K562 (cell line): ENCODE results near the gene CNPPD1. TPM values are rescaled to one million over a fixed set of nuclear protein-coding genes. Genes with fewer than 3 reads are reported as not detected.

ENCODE experiments used
- AFF1 ChIP-seq, 2 experiments: fragments of 450-650 bp; IDR thresholded peaks; 2 replicates each; pipeline ENCODE4 v1.6.1; 2018; ENCODE audit warnings: mild to moderate bottlenecking in 2 of 2, low read depth in 1 of 2; ENCODE audit not compliant: partially characterized antibody in 2 of 2
- CBX1 ChIP-seq: sonication (generic); IDR thresholded peaks from 2 replicates; pipeline ENCODE4 v1.6.1; 2016; ENCODE audit warnings: antibody characterized with exemption, low read depth, mild to moderate bottlenecking
- FOS ChIP-seq: IDR thresholded peaks from 3 replicates; pipeline ENCODE4 v1.6.1; 2011; ENCODE audit not compliant: insufficient read length; ENCODE audit errors: extremely low read depth
- FOXP1 ChIP-seq: sonication (generic); formaldehyde crosslinking; IDR thresholded peaks from 2 replicates; pipeline ENCODE4 v1.8.0; 2022; ENCODE audit warnings: mild to moderate bottlenecking, missing genetic modification reagents
- GATAD2B ChIP-seq: fragments of 450-650 bp; IDR thresholded peaks from 2 replicates; pipeline ENCODE4 v1.6.1; 2017; ENCODE audit warnings: mild to moderate bottlenecking, borderline replicate concordance
- LEF1 ChIP-seq: fragments of 450-650 bp; IDR thresholded peaks from 2 replicates; pipeline ENCODE4 v1.6.1; 2016; ENCODE audit warnings: mild to moderate bottlenecking
- MAFF ChIP-seq: IDR thresholded peaks from 2 replicates; pipeline ENCODE4 v1.6.1; 2012; ENCODE audit warnings: low read length, improper control_type of control experiment
- MYC ChIP-seq, 2 experiments: fragments of 250-450 bp in 1 of 2; sonication (Bioruptor Pico) in 1 of 2; IDR thresholded peaks; 2 replicates each; pipeline versions ENCODE4 v1.5.1 to v1.6.1; 2012 to 2021; ENCODE audit warnings: low read depth in 2 of 2, borderline replicate concordance in 1 of 2, improper control_type of control experiment in 1 of 2, low read length in 1 of 2, mild to moderate bottlenecking in 1 of 2, moderate library complexity in 1 of 2
- PHF20 ChIP-seq: fragments of 450-650 bp; IDR thresholded peaks from 2 replicates; pipeline ENCODE4 v1.6.1; 2018; ENCODE audit not compliant: partially characterized antibody
- POLR2H ChIP-seq: IDR thresholded peaks from 2 replicates; pipeline ENCODE4 v1.6.1; 2016; ENCODE audit warnings: missing genetic modification characterization, low read depth, mild to moderate bottlenecking, control low read depth, missing compliant biosample characterization, moderate library complexity
- SIN3A ChIP-seq, 2 experiments: fragments of 150-350 bp in 1 of 2; IDR thresholded peaks; 2 replicates each; pipeline ENCODE4 v1.6.1; 2011 to 2016; ENCODE audit warnings: borderline replicate concordance in 2 of 2, low read depth in 2 of 2, low read length in 2 of 2, mild to moderate bottlenecking in 2 of 2, moderate library complexity in 2 of 2; ENCODE audit not compliant: control insufficient read depth in 1 of 2
- SUPT5H ChIP-seq: fragments of 450-650 bp; IDR thresholded peaks from 2 replicates; pipeline ENCODE4 v1.6.1; 2016
- ZNF586 ChIP-seq: fragments of 450-650 bp; formaldehyde crosslinking; conservative IDR thresholded peaks from 2 replicates; pipeline ENCODE4 v1.4.0; 2020; ENCODE audit warnings: mild to moderate bottlenecking, moderate library complexity
- polyA plus RNA-seq, 8 experiments: library from polyadenylated mRNA; depleted of rRNA in 4 of 8; stranded (reverse) in 5 of 8; unstranded in 3 of 8; fragments of >200 nt; fragmentation: Nextera tagmentation in 2 of 8; fragmentation: Illumina TruSeq in 1 of 8; extraction: Ambion mirVana in 2 of 8; extraction: Trizol in 1 of 8; gene quantifications; 2 replicates each; pipeline versions ENCODE4 v1.2.1 to v1.2.3, GENCODE V29; 2011 to 2014; ENCODE audit warnings: inconsistent platforms in 1 of 8, missing spikeins in 1 of 8
- total RNA-seq, 7 experiments: library from RNA; depleted of rRNA in 6 of 7; stranded (reverse); fragments of >200 nt in 6 of 7; fragmentation: Illumina TruSeq in 2 of 7; extraction: Trizol in 2 of 7; gene quantifications; 2 replicates each; pipeline versions ENCODE4 v1.2.1 to v1.2.3, GENCODE V29; 2011 to 2021; ENCODE audit warnings: low replicate concordance in 1 of 7
- TF ChIP-seq, protein P1 (sequence below), 2 experiments: fragments of 450-650 bp in 1 of 2; sonication (generic) in 1 of 2; formaldehyde crosslinking in 1 of 2; IDR thresholded peaks in 1 of 2; conservative IDR thresholded peaks in 1 of 2; 2 replicates each; pipeline versions ENCODE4 v1.6.1 to v1.8.1; 2016 to 2023; ENCODE audit warnings: mild to moderate bottlenecking in 2 of 2, moderate library complexity in 2 of 2, inconsistent platforms in 1 of 2, missing genetic modification reagents in 1 of 2
- TF ChIP-seq, protein P2 (sequence below): fragments of 450-650 bp; formaldehyde crosslinking; IDR thresholded peaks from 2 replicates; pipeline ENCODE4 v1.4.0; 2022; ENCODE audit warnings: missing genetic modification characterization
- TF ChIP-seq, protein P3 (sequence below): sonication (generic); formaldehyde crosslinking; IDR thresholded peaks from 2 replicates; pipeline ENCODE4 v1.9.0; 2022; ENCODE audit warnings: mild to moderate bottlenecking, missing genetic modification reagents

The CNPPD1 gene
- total and polyA plus RNA-seq, 9 of the 15 experiments (the other 6 are each of a cell fraction or from before 2014, with no cell fraction given) = 9.9 to 53.5 (median 27.0) TPM

DNA sequence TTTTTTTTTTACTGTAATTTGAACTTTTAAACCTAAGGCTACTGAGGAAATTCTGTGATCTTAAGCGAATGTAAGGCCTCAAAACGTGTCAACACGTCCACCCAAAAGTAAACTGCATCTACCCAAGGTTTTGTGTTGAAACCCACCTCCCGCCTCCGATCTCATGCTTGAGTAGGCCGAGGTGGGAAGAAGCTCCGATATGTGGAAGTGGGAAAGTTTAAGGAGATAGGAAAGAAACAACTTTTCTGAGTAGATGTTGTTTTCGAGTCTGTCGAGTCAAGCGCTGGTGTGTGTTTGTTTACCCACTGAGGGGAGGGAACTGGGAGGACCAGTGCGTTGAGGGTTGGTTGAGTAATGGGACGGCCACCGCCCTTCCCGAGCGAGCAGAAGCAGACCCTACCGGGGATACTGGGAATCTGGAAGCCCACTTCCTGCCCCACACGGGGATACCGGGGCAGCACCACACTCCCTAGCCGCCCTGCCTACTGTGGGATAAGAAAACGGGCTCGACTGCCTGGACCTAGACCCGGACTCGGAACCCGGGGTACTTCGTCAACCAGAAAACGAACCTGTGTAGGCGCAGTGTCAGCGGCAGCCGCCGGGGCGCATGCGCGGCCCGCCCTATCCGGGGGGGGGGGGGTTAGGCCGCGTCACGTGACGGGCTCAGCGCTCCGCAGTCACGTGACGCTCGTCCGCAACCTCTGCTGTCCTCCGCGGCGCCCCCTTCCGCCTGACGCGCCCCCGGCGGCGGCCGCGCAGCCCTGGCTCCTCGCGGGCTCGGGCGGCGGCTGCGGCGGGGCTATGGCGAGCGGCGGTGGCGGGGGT, 1.0 kb upstream of the CNPPD1 start, which contains the start of gene RETREG2 (continued):
- TF ChIP-seq, protein P1, sequence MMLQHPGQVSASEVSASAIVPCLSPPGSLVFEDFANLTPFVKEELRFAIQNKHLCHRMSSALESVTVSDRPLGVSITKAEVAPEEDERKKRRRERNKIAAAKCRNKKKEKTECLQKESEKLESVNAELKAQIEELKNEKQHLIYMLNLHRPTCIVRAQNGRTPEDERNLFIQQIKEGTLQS (IDR thresholded peaks at IDR 0.05) = peak; percentile 75; the same call in 1 of the 2 replicates
- TF ChIP-seq, protein P1 (CRISPR knock-in tag; conservative IDR thresholded peaks at IDR 0.05) = no peak
- TF ChIP-seq FOS (peak; percentile 40), SIN3A (IDR thresholded peaks at IDR 0.05; ENCODE audit: borderline replicate concordance in 2 of 2, control insufficient read depth in 1 of 2, low read depth in 2 of 2, low read length in 2 of 2) (peak in 1 of 2 experiments; percentile 88; a peak in 2 of 4 replicates), PHF20 (no peak), SUPT5H (peak; percentile 80), MAFF (no peak), FOXP1 (CRISPR knock-in tag) (0 out of 2 replicates have a peak, but pooled peaks have one; percentile 39), LEF1 (0 out of 2 replicates have a peak, but pooled peaks have one; percentile 37), MYC (IDR thresholded peaks at IDR 0.05; ENCODE audit: low read depth, low read length) (0 out of 2 replicates have a peak, but pooled peaks have one; percentile 5), MYC (CRISPR knock-in tag; IDR thresholded peaks at IDR 0.05; ENCODE audit: borderline replicate concordance, low read depth) (no peak), GATAD2B (peak; percentile 23; the same call in 1 of the 2 replicates), CBX1 (0 out of 2 replicates have a peak, but pooled peaks have one; percentile 55), POLR2H (tag) (peak; percentile 65), AFF1 (IDR thresholded peaks at IDR 0.05; ENCODE audit: low read depth in 1 of 2, partially characterized antibody in 2 of 2) (peak in 1 of 2 experiments; percentile 52), ZNF586 (CRISPR knock-in tag) (0 out of 2 replicates have a peak, but pooled peaks have one; percentile 33)
- TF ChIP-seq, protein P2, sequence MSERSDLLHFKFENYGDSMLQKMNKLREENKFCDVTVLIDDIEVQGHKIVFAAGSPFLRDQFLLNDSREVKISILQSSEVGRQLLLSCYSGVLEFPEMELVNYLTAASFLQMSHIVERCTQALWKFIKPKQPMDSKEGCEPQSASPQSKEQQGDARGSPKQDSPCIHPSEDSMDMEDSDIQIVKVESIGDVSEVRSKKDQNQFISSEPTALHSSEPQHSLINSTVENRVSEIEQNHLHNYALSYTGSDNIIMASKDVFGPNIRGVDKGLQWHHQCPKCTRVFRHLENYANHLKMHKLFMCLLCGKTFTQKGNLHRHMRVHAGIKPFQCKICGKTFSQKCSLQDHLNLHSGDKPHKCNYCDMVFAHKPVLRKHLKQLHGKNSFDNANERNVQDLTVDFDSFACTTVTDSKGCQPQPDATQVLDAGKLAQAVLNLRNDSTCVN (CRISPR knock-in tag) = 0 out of 2 replicates have a peak, but pooled peaks have one; percentile 69
- TF ChIP-seq, protein P3, sequence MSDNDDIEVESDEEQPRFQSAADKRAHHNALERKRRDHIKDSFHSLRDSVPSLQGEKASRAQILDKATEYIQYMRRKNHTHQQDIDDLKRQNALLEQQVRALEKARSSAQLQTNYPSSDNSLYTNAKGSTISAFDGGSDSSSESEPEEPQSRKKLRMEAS (CRISPR knock-in tag) = 0 out of 2 replicates have a peak, but pooled peaks have one; percentile 11
